HepG2 (cell line): Measurements from ENCODE around the gene PIAS3. TPM values are rescaled to one million over a fixed set of nuclear protein-coding genes. Genes with fewer than 3 reads are reported as not detected.

Experiments
- ARNTL ChIP-seq: sonication (generic); formaldehyde crosslinking; IDR thresholded peaks from 2 replicates; pipeline ENCODE4 v1.4.0; 2020; ENCODE audit warnings: mild to moderate bottlenecking, missing genetic modification reagents
- ASH2L ChIP-seq: fragments of 300-600, 200-600 bp; sonication (generic); IDR thresholded peaks from 2 replicates; pipeline ENCODE4 v1.7.0; 2017; ENCODE audit warnings: low read depth, mild to moderate bottlenecking, moderate library complexity, mixed read lengths, low read length; ENCODE audit not compliant: insufficient read length
- ESRRA ChIP-seq: sonication (generic); formaldehyde crosslinking; IDR thresholded peaks from 2 replicates; pipeline ENCODE4 v1.5.1; 2020; ENCODE audit warnings: mild to moderate bottlenecking, low read depth, missing genetic modification reagents
- MEIS1 ChIP-seq: sonication (generic); formaldehyde crosslinking; IDR thresholded peaks from 2 replicates; pipeline ENCODE4 v1.9.0; 2021; ENCODE audit warnings: mild to moderate bottlenecking, missing genetic modification reagents, moderate library complexity, borderline replicate concordance
- MXI1 ChIP-seq: IDR thresholded peaks from 3 replicates; pipeline ENCODE4 v1.6.1; 2012; ENCODE audit warnings: low read depth, low read length, inconsistent platforms, borderline replicate concordance
- RBFOX2 ChIP-seq: fragments of 200-400 bp; formaldehyde crosslinking; IDR thresholded peaks from 2 replicates; pipeline ENCODE4 v1.6.1; 2017; ENCODE audit warnings: low read depth, mild to moderate bottlenecking, low read length
- RBM22 ChIP-seq: fragments of 200-400 bp; formaldehyde crosslinking; optimal IDR thresholded peaks from 2 replicates; pipeline ENCODE3; 2017; ENCODE audit warnings: mild to moderate bottlenecking, low read length, moderate library complexity
- SP1 ChIP-seq, 2 experiments: fragments of 450-650 bp in 1 of 2; sonication (generic) in 1 of 2; formaldehyde crosslinking in 1 of 2; IDR thresholded peaks; 2 replicates each; pipeline versions ENCODE4 v1.4.0 to v1.6.1; 2016 to 2020; ENCODE audit warnings: missing genetic modification reagents in 1 of 2
- THAP11 ChIP-seq: IDR thresholded peaks from 2 replicates; pipeline ENCODE4 v1.6.1; 2016; ENCODE audit warnings: missing biosample characterization, missing genetic modification reagents
- XRCC5 ChIP-seq: fragments of 200-400 bp; formaldehyde crosslinking; optimal IDR thresholded peaks from 2 replicates; pipeline ENCODE3; 2017; ENCODE audit warnings: mild to moderate bottlenecking, low read length
- YY1 ChIP-seq: IDR thresholded peaks from 2 replicates; pipeline ENCODE4 v1.6.1; 2011; ENCODE audit warnings: low read length, low read depth, moderate library complexity, mild to moderate bottlenecking; ENCODE audit not compliant: insufficient read depth, insufficient replicate concordance
- ZFP82 ChIP-seq: sonication (generic); formaldehyde crosslinking; IDR thresholded peaks from 2 replicates; pipeline ENCODE4 v1.5.1; 2020; ENCODE audit warnings: mild to moderate bottlenecking, missing genetic modification reagents, borderline replicate concordance
- ZNF232 ChIP-seq: sonication (generic); formaldehyde crosslinking; IDR thresholded peaks from 2 replicates; pipeline ENCODE4 v1.4.0; 2020; ENCODE audit warnings: missing genetic modification reagents, borderline replicate concordance
- ZNF441 ChIP-seq: sonication (generic); formaldehyde crosslinking; IDR thresholded peaks from 2 replicates; pipeline ENCODE4 v1.7.0; 2021; ENCODE audit warnings: missing genetic modification reagents, borderline replicate concordance
- ZNF670 ChIP-seq: sonication (generic); formaldehyde crosslinking; IDR thresholded peaks from 2 replicates; pipeline ENCODE4 v1.8.0; 2022; ENCODE audit warnings: mild to moderate bottlenecking, missing genetic modification reagents, borderline replicate concordance
- ZNF777 ChIP-seq: sonication (generic); formaldehyde crosslinking; IDR thresholded peaks from 2 replicates; pipeline ENCODE4 v1.4.0; 2020; ENCODE audit warnings: missing genetic modification reagents
- ZSCAN31 ChIP-seq: sonication (generic); formaldehyde crosslinking; IDR thresholded peaks from 2 replicates; pipeline ENCODE4 v1.5.0; 2020; ENCODE audit warnings: low read depth, mild to moderate bottlenecking, missing genetic modification reagents
- polyA plus RNA-seq, 8 experiments: library from polyadenylated mRNA; depleted of rRNA in 3 of 8; stranded (reverse) in 7 of 8; unstranded in 1 of 8; fragments of >200 nt; fragmentation: Illumina TruSeq in 4 of 8; extraction: Trizol in 4 of 8; gene quantifications; 2 replicates each; pipeline versions ENCODE4 v1.2.1 to v1.2.3, GENCODE V29; 2011 to 2016; ENCODE audit warnings: low read depth in 4 of 8, missing spikeins in 1 of 8, mixed read lengths in 1 of 8; ENCODE audit not compliant: insufficient read depth in 1 of 8
- total RNA-seq, 5 experiments: library from RNA; depleted of rRNA; stranded (reverse); fragments of >200 nt; fragmentation: Illumina TruSeq; extraction: Trizol; gene quantifications; 2 replicates each; pipeline ENCODE4 v1.2.3, GENCODE V29; 2016; ENCODE audit warnings: low read depth in 1 of 5
- TF ChIP-seq, protein P1 (sequence below): sonication (generic); formaldehyde crosslinking; IDR thresholded peaks from 2 replicates; pipeline ENCODE4 v1.4.0; 2020; ENCODE audit warnings: missing genetic modification reagents
- TF ChIP-seq, protein P2 (sequence below): sonication (generic); formaldehyde crosslinking; IDR thresholded peaks from 2 replicates; pipeline ENCODE4 v1.5.0; 2020; ENCODE audit warnings: mild to moderate bottlenecking, missing genetic modification reagents, borderline replicate concordance
- TF ChIP-seq, protein P3 (sequence below): sonication (generic); formaldehyde crosslinking; IDR thresholded peaks from 2 replicates; pipeline ENCODE4 v1.9.0; 2021; ENCODE audit warnings: missing genetic modification reagents, borderline replicate concordance

The PIAS3 gene
- total and polyA plus RNA-seq, 2 of the 13 experiments (the other 11 are each of a cell fraction or from before 2014, with no cell fraction given): 3.7 to 8.0 TPM

DNA sequence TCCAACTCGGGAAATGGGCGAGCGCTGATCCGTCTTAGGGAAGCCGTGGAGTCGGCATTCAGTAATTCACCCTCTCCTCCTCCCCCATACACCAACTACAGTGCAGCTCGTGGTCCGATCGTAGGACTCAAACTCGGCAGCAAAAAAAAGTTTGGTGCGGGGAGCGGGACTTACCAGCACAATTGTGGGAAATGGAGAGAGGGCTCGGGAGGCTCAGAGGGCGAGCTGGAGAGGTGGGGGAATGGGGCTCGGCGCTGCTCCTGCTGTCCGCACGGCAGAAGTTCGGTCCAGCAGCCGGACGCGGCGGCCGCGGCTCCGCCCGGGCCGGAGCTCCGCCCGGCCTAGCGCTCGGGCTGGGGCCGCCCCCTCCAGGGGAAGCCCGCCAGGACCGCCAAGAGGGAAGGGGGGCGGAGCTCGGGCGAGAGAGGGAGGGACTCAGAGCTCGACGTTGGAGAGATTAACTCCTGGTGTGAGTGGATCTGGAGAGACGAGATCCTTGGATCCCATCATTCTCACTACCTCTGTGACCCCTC is 676 bp upstream of the PIAS3 start (continued):
- peak; percentile 68 for TF ChIP-seq XRCC5
- peak; percentile 58 for TF ChIP-seq ASH2L
- TF ChIP-seq, protein P1, sequence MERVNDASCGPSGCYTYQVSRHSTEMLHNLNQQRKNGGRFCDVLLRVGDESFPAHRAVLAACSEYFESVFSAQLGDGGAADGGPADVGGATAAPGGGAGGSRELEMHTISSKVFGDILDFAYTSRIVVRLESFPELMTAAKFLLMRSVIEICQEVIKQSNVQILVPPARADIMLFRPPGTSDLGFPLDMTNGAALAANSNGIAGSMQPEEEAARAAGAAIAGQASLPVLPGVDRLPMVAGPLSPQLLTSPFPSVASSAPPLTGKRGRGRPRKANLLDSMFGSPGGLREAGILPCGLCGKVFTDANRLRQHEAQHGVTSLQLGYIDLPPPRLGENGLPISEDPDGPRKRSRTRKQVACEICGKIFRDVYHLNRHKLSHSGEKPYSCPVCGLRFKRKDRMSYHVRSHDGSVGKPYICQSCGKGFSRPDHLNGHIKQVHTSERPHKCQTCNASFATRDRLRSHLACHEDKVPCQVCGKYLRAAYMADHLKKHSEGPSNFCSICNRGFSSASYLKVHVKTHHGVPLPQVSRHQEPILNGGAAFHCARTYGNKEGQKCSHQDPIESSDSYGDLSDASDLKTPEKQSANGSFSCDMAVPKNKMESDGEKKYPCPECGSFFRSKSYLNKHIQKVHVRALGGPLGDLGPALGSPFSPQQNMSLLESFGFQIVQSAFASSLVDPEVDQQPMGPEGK (CRISPR knock-in tag): peak; percentile 73
- TF ChIP-seq MXI1: peak; percentile 56; the same call in 1 of the 3 replicates
- 0 out of 2 replicates have a peak, but pooled peaks have one; percentile 11 for TF ChIP-seq ZFP82 (CRISPR knock-in tag)
- TF ChIP-seq ZNF441: peak; percentile 34; the same call in 1 of the 2 replicates
- peak; percentile 60; the same call in 1 of the 2 replicates for TF ChIP-seq RBFOX2
- TF ChIP-seq ZSCAN31 (CRISPR knock-in tag): 0 out of 2 replicates have a peak, but pooled peaks have one; percentile 8
- TF ChIP-seq, protein P2, sequence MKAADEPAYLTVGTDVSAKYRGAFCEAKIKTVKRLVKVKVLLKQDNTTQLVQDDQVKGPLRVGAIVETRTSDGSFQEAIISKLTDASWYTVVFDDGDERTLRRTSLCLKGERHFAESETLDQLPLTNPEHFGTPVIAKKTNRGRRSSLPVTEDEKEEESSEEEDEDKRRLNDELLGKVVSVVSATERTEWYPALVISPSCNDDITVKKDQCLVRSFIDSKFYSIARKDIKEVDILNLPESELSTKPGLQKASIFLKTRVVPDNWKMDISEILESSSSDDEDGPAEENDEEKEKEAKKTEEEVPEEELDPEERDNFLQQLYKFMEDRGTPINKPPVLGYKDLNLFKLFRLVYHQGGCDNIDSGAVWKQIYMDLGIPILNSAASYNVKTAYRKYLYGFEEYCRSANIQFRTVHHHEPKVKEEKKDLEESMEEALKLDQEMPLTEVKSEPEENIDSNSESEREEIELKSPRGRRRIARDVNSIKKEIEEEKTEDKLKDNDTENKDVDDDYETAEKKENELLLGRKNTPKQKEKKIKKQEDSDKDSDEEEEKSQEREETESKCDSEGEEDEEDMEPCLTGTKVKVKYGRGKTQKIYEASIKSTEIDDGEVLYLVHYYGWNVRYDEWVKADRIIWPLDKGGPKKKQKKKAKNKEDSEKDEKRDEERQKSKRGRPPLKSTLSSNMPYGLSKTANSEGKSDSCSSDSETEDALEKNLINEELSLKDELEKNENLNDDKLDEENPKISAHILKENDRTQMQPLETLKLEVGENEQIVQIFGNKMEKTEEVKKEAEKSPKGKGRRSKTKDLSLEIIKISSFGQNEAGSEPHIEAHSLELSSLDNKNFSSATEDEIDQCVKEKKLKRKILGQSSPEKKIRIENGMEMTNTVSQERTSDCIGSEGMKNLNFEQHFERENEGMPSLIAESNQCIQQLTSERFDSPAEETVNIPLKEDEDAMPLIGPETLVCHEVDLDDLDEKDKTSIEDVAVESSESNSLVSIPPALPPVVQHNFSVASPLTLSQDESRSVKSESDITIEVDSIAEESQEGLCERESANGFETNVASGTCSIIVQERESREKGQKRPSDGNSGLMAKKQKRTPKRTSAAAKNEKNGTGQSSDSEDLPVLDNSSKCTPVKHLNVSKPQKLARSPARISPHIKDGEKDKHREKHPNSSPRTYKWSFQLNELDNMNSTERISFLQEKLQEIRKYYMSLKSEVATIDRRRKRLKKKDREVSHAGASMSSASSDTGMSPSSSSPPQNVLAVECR (CRISPR knock-in tag): peak; percentile 58; the same call in 1 of the 2 replicates
- no peak for TF ChIP-seq ESRRA (CRISPR knock-in tag)
- no peak for TF ChIP-seq RBM22
- no peak for TF ChIP-seq MEIS1 (CRISPR knock-in tag)
- TF ChIP-seq ZNF232 (CRISPR knock-in tag): no peak
- TF ChIP-seq, protein P3, sequence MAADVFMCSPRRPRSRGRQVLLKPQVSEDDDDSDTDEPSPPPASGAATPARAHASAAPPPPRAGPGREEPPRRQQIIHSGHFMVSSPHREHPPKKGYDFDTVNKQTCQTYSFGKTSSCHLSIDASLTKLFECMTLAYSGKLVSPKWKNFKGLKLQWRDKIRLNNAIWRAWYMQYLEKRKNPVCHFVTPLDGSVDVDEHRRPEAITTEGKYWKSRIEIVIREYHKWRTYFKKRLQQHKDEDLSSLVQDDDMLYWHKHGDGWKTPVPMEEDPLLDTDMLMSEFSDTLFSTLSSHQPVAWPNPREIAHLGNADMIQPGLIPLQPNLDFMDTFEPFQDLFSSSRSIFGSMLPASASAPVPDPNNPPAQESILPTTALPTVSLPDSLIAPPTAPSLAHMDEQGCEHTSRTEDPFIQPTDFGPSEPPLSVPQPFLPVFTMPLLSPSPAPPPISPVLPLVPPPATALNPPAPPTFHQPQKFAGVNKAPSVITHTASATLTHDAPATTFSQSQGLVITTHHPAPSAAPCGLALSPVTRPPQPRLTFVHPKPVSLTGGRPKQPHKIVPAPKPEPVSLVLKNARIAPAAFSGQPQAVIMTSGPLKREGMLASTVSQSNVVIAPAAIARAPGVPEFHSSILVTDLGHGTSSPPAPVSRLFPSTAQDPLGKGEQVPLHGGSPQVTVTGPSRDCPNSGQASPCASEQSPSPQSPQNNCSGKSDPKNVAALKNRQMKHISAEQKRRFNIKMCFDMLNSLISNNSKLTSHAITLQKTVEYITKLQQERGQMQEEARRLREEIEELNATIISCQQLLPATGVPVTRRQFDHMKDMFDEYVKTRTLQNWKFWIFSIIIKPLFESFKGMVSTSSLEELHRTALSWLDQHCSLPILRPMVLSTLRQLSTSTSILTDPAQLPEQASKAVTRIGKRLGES (CRISPR knock-in tag): no peak
- 0 out of 2 replicates have a peak, but pooled peaks have one; percentile 7 for TF ChIP-seq ARNTL (CRISPR knock-in tag)
- peak; percentile 45 for TF ChIP-seq YY1
- 0 out of 2 replicates have a peak, but pooled peaks have one; percentile 11 for TF ChIP-seq THAP11
- no peak for TF ChIP-seq SP1 (IDR thresholded peaks at IDR 0.05)
- TF ChIP-seq SP1 (CRISPR knock-in tag; IDR thresholded peaks at IDR 0.05): peak; percentile 27; the same call in 1 of the 2 replicates
- no peak for TF ChIP-seq ZNF670
- peak; percentile 78 for TF ChIP-seq ZNF777 (CRISPR knock-in tag)
